SH-SY5Y (cell line): Measurements from ENCODE around the gene KATNB1.

Source experiments
- GATA2 ChIP-seq: IDR thresholded peaks from 2 replicates; pipeline ENCODE4 v1.6.1; 2011; ENCODE audit warnings: mild to moderate bottlenecking, low read depth, low read length
- GATA3 ChIP-seq: IDR thresholded peaks from 2 replicates; pipeline ENCODE4 v1.6.1; 2011; ENCODE audit warnings: low read depth, mild to moderate bottlenecking, low read length, moderate library complexity

DNA sequence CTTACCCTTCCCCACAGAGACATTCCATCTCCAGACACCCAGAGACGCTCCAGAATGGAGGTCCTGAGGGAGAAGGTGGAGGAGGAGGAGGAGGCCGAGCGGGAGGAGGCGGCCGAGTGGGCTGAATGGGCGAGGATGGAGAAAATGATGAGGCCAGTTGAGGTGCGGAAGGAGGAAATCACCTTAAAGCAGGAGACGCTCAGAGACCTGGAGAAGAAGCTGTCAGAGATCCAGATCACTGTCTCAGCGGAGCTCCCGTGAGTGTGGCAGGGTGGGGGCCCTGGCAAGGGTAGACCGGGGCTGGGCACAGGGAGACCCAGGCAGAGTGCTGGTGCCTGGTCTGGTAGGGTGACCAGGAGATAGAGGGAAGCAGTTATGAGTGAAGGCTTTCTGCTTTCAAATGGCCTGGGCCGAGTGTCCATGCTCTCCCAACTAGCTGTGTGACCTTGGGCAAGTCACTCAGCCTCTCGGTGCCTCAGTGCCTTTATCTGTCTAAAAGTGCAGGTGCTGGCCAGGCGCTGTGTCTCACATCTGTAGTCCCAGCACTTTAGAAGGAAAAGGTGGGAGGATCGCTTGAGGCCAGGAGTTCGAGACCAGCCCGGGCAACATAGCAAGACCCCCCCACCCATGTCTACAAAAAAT, 37.6 kb upstream of the KATNB1 start:
- TF ChIP-seq GATA3 (no peak), GATA2 (no peak)
